LNCaP clone FGC (cell line): Measurements from ENCODE around the gene HPX.

Source experiments
- DNase-seq: peaks from one replicate; pipeline ENCODE4 v3.0.0-alpha.2; 2011; ENCODE audit warnings: low read depth
- H3K4me3 ChIP-seq: 2 replicates; pipeline ENCODE4 v1.5.1; 2011; ENCODE audit warnings: mild to moderate bottlenecking, low read depth, low read length, control low read depth
- CTCF ChIP-seq: IDR thresholded peaks from 2 replicates; pipeline ENCODE4 v1.5.1; 2012; ENCODE audit warnings: mild to moderate bottlenecking; ENCODE audit not compliant: control insufficient read depth, insufficient read depth; ENCODE audit errors: extremely low read depth

The HPX gene

GRCh38 chr11:6483015-6483414 is 42.2 kb upstream of the HPX start:
- no peak overlapping the region for H3K4me3 ChIP-seq
- DNase-seq, result no peak
- no peak for TF ChIP-seq CTCF

GRCh38 chr11:6482441-6482840 is 41.7 kb upstream of the HPX start:
- no peak for DNase-seq
- H3K4me3 ChIP-seq, result peak overlapping the region; percentile 94
- TF ChIP-seq CTCF, result no peak

- no peak for TF ChIP-seq CTCF
- DNase-seq, result no peak
- peak overlapping the region; percentile 94 for H3K4me3 ChIP-seq
Observed at GRCh38 chr11:6481924-6482275, 41.1 kb upstream of the HPX start.

- peak; percentile 93 for DNase-seq
- peak within 1 kb of the TSS; percentile 94 for H3K4me3 ChIP-seq
- no peak for TF ChIP-seq CTCF
Observed at GRCh38 chr11:6481012-6481923, 40.5 kb upstream of the HPX start, which contains the start of the genes ARFIP2 and TIMM10B. TSS of gene ARFIP2 (minus strand) at chr11:6481331. CDS start at chr11:6480421, 910 bp downstream. TSS of gene TIMM10B (plus strand) at chr11:6481501. CDS start at chr11:6481517, 16 bp downstream.

- DNase-seq, result no peak
- TF ChIP-seq CTCF, result no peak
Observed at GRCh38 chr11:6480299-6480914, 39.6 kb upstream of the HPX start.

GRCh38 chr11:6476571-6476970 is 35.8 kb upstream of the HPX start:
- no peak for TF ChIP-seq CTCF
- no peak overlapping the region for H3K4me3 ChIP-seq
- no peak for DNase-seq

More at GRCh38 chr11:6480299-6480914, 39.6 kb upstream of the HPX start:
- H3K4me3 ChIP-seq, result peak overlapping the region; percentile 94

GRCh38 chr11:6475936-6476335 is 35.1 kb upstream of the HPX start:
- DNase-seq, result peak; percentile 72
- TF ChIP-seq CTCF, result no peak
- no peak overlapping the region for H3K4me3 ChIP-seq
